Gastroesophageal sphincter (tissue), 4 donors: ENCODE measurements around the gene ALOX15B. TPM values are rescaled to one million over a fixed set of nuclear protein-coding genes. Genes with fewer than 3 reads are reported as not detected.

Source experiments
- ATAC-seq: fragments of 150-250 bp; one replicate; pipeline ENCODE4 v1.9.1; 2016; ENCODE audit warnings: mild to moderate bottlenecking, moderate library complexity
- H3K27ac ChIP-seq, 4 donors: fragments of 200-600 bp; sonication (generic) in 3 of 4; 1 replicate in 3 of 4; 2 replicates in 1 of 4; pipeline ENCODE4 v1.5.1; 2016 to 2019
- H3K27me3 ChIP-seq: fragments of 200-600 bp; sonication (generic); one replicate; pipeline ENCODE4 v1.5.1; 2019
- H3K36me3 ChIP-seq, 2 donors: fragments of 200-600 bp; sonication (generic); one replicate each; pipeline ENCODE4 v1.5.1; 2019; ENCODE audit warnings: control low read depth in 1 of 2
- H3K4me1 ChIP-seq, 3 donors: fragments of 200-600 bp; sonication (generic); 1 replicate in 2 of 3; 2 replicates in 1 of 3; pipeline ENCODE4 v1.5.1; 2016 to 2019; ENCODE audit warnings: control low read depth in 2 of 3
- H3K4me3 ChIP-seq, 2 donors: fragments of 200-600 bp; sonication (generic); one replicate each; pipeline ENCODE4 v1.5.1; 2019; ENCODE audit warnings: mild to moderate bottlenecking in 1 of 2, moderate library complexity in 1 of 2
- H3K9me3 ChIP-seq, 3 donors: fragments of 200-600 bp; sonication (generic); one replicate each; pipeline ENCODE4 v1.5.1; 2017 to 2019; ENCODE audit warnings: control low read depth in 2 of 3
- CTCF ChIP-seq, 4 experiments: fragments of 200-600 bp in 2 of 4; fragments of 450-650 bp in 2 of 4; sonication (generic) in 1 of 4; IDR thresholded peaks; one replicate each; pipeline ENCODE4 v1.5.1; 2017 to 2019; ENCODE audit warnings: antibody characterized with exemption in 4 of 4, mild to moderate bottlenecking in 2 of 4, moderate library complexity in 2 of 4
- EP300 ChIP-seq: sonication (generic); formaldehyde crosslinking; IDR thresholded peaks from one replicate; pipeline ENCODE4 v1.6.1; 2017; ENCODE audit warnings: antibody characterized with exemption, mild to moderate bottlenecking
- POLR2A ChIP-seq, 2 donors: fragments of 450-650 bp; IDR thresholded peaks; one replicate each; pipeline ENCODE4 v1.6.1; 2017; ENCODE audit warnings: antibody characterized with exemption in 2 of 2, mild to moderate bottlenecking in 2 of 2, moderate library complexity in 1 of 2
- POLR2AphosphoS5 ChIP-seq: sonication (generic); formaldehyde crosslinking; IDR thresholded peaks from one replicate; pipeline ENCODE4 v1.6.1; 2017; ENCODE audit warnings: antibody characterized with exemption
- WGBS, 2 donors: methylation state at CpG; one replicate each; pipeline ENCODE4 v1.1.5; 2018; ENCODE audit warnings: low coverage in 1 of 2; 5-methylcytosine and 5-hydroxymethylcytosine counted together
- small RNA-seq, 4 donors: library from RNA; depleted of rRNA; stranded (forward); fragments of <200 nt; gene quantifications; one replicate each; pipeline ENCODE3, GENCODE V24; 2016
- total RNA-seq, 4 donors: library from RNA; depleted of rRNA; stranded (reverse); fragments of >200 nt; gene quantifications; one replicate each; pipeline ENCODE4 v1.1.0, GENCODE V29; 2016

Gene ALOX15B
- total RNA-seq, 4 donors from 2014 or later: 0.69 to 5.6 (median 2.8) TPM

GRCh38 chr17:8091033-8091687 is 52.3 kb downstream of the ALOX15B start:
- Histone ChIP-seq H3K27ac (no peak overlapping the region), H3K9me3 (no peaks in the 10 kb centered on the region), H3K4me1 (no peaks in the 10 kb centered on the region), H3K4me3 (no peak overlapping the region), H3K27me3 (peaks cover 92% of the 10 kb centered on the region), H3K36me3 (no peaks in the 10 kb centered on the region)
- TF ChIP-seq CTCF (IDR thresholded peaks at IDR 0.05) (no peak), EP300 (no peak), POLR2AphosphoS5 (no peak), POLR2A (IDR thresholded peaks at IDR 0.05) (no peak)
- 7 to 64% methylated on average over 3 to 6 of the region's 9 CpGs for WGBS, 2 donors
- no peak for ATAC-seq

- Histone ChIP-seq H3K4me1 (no peaks in the 10 kb centered on the region), H3K27ac (no peak overlapping the region), H3K27me3 (peaks cover 67% of the 10 kb centered on the region), H3K36me3 (no peaks in the 10 kb centered on the region), H3K4me3 (no peak overlapping the region), H3K9me3 (no peaks in the 10 kb centered on the region)
- ATAC-seq: no peak
- WGBS, 2 donors: 49 to 64% methylated on average over 4 to 5 of the region's 6 CpGs
- no peak for TF ChIP-seq POLR2A (IDR thresholded peaks at IDR 0.05)
- no peak for TF ChIP-seq POLR2AphosphoS5
- TF ChIP-seq EP300: no peak
- TF ChIP-seq CTCF (IDR thresholded peaks at IDR 0.05): no peak
Observed at GRCh38 chr17:8095361-8095760, 56.5 kb downstream of the ALOX15B start.

GRCh38 chr17:8096541-8096940 is 57.7 kb downstream of the ALOX15B start:
- no peaks in the 10 kb centered on the region for H3K36me3 ChIP-seq
- ATAC-seq: no peak
- no peaks in the 10 kb centered on the region for H3K4me1 ChIP-seq
- 57% methylated on average over 2 of the region's 8 CpGs; no CpG with 5 or more reads in 1 of the 2 donors for WGBS, 2 donors
- TF ChIP-seq POLR2AphosphoS5 (no peak), CTCF (IDR thresholded peaks at IDR 0.05) (no peak), POLR2A (IDR thresholded peaks at IDR 0.05) (no peak), EP300 (no peak)
- H3K27ac ChIP-seq: no peak overlapping the region
- H3K9me3 ChIP-seq: no peaks in the 10 kb centered on the region
- peaks cover 57% of the 10 kb centered on the region for H3K27me3 ChIP-seq
- no peak overlapping the region for H3K4me3 ChIP-seq

Small RNAs within 50 kb of the gene (small RNA-seq; reads per million reads assigned to genes)
- 0 reads per million in 4 donors for gene MIR4314

Other genes with a start within 250 kb of the ALOX15B start
- gene KDM6B, start 204.8 kb upstream of the ALOX15B start, total RNA-seq: 10 to 100 TPM in 3 of 4 donors, 1 to 10 TPM in 1; 5.7 to 16.2 (median 15.6) TPM
- 10 to 100 TPM in 3 of 4 donors, 1 to 10 TPM in 1; 6.5 to 41.6 (median 29.6) TPM for gene TMEM88, start 184.0 kb upstream of the ALOX15B start, total RNA-seq
- 10 to 100 TPM; 60.5 to 84.7 (median 69.8) TPM for gene NAA38, start 181.5 kb upstream of the ALOX15B start, total RNA-seq
- 10 to 100 TPM; 12.0 to 18.7 (median 13.7) TPM for gene CYB5D1, start 181.1 kb upstream of the ALOX15B start, total RNA-seq
- 100 to 1,000 TPM in 3 of 4 donors, 10 to 100 TPM in 1; 56.7 to 134 (median 120) TPM for gene CHD3, start 150.3 kb upstream of the ALOX15B start, total RNA-seq
- 1 to 10 TPM; 1.6 to 5.4 (median 2.1) TPM for gene RNF227, start 122.8 kb upstream of the ALOX15B start, total RNA-seq
- gene KCNAB3, start 109.2 kb upstream of the ALOX15B start, total RNA-seq: 1 to 10 TPM in 1 of 4 donors, under 1 TPM in 1, not detected in 2; 0.58 to 1.3 TPM
- 10 to 100 TPM; 20.9 to 44.2 (median 29.0) TPM for gene TRAPPC1, start 107.1 kb upstream of the ALOX15B start, total RNA-seq
- gene CNTROB, start 106.9 kb upstream of the ALOX15B start, total RNA-seq: 10 to 100 TPM; 15.6 to 31.8 (median 18.2) TPM
- gene GUCY2D, start 36.4 kb upstream of the ALOX15B start, total RNA-seq: not detected
- under 1 TPM in 1 of 4 donors, not detected in 3; 0.17 TPM for gene ALOX12B, start 48.7 kb downstream of the ALOX15B start, total RNA-seq
- under 1 TPM in 1 of 4 donors, not detected in 3; 0.37 TPM for gene ALOXE3, start 79.5 kb downstream of the ALOX15B start, total RNA-seq
- gene HES7, start 85.0 kb downstream of the ALOX15B start, total RNA-seq: under 1 TPM in 2 of 4 donors, not detected in 2; 0.89 to 0.94 TPM
- gene PER1, start 113.3 kb downstream of the ALOX15B start, total RNA-seq: 100 to 1,000 TPM in 3 of 4 donors, 10 to 100 TPM in 1; 67.1 to 188 (median 136) TPM
- gene VAMP2, start 123.9 kb downstream of the ALOX15B start, total RNA-seq: 10 to 100 TPM; 14.6 to 39.8 (median 33.4) TPM
- gene TMEM107, start 137.3 kb downstream of the ALOX15B start, total RNA-seq: 10 to 100 TPM; 11.2 to 18.8 (median 15.5) TPM
- gene BORCS6, start 151.1 kb downstream of the ALOX15B start, total RNA-seq: 10 to 100 TPM in 3 of 4 donors, 1 to 10 TPM in 1; 8.1 to 16.1 (median 12.4) TPM
- 1 to 10 TPM in 2 of 4 donors, under 1 TPM in 2; 0.54 to 5.3 (median 2.4) TPM for gene AURKB, start 171.5 kb downstream of the ALOX15B start, total RNA-seq
- 10 to 100 TPM; 10.8 to 33.9 (median 14.7) TPM for gene CTC1, start 209.0 kb downstream of the ALOX15B start, total RNA-seq
- 10 to 100 TPM; 10.8 to 28.9 (median 16.0) TPM for gene PFAS, start 210.2 kb downstream of the ALOX15B start, total RNA-seq
- gene RANGRF, start 249.6 kb downstream of the ALOX15B start, total RNA-seq: 10 to 100 TPM; 28.5 to 34.6 (median 30.1) TPM